GM12891 (cell line): ENCODE data around the gene TGFBR3.

ENCODE experiments used
- DNase-seq: peaks from one replicate; pipeline ENCODE4 v3.0.0; 2011; ENCODE audit warnings: low spot score; ENCODE audit not compliant: insufficient read length
- FAIRE-seq: peaks from 2 replicates; lab custom pipeline; 2011; peaks lifted over from hg19 to GRCh38; lab: Jason Lieb, UNC
- PAX5 ChIP-seq: IDR thresholded peaks from 2 replicates; pipeline ENCODE4 v1.6.1; 2011; ENCODE audit warnings: low read length, moderate library complexity, mild to moderate bottlenecking; ENCODE audit not compliant: insufficient read depth, severe bottlenecking
- POLR2A ChIP-seq: IDR thresholded peaks from 2 replicates; pipeline ENCODE4 v1.6.1; 2011; ENCODE audit warnings: low read depth, low read length, control low read depth
- POLR2AphosphoS5 ChIP-seq: IDR thresholded peaks from 2 replicates; pipeline ENCODE4 v1.6.1; 2011; ENCODE audit warnings: low read depth, low read length, control low read depth
- POU2F2 ChIP-seq: IDR thresholded peaks from 2 replicates; pipeline ENCODE4 v1.6.1; 2011; ENCODE audit warnings: low read depth, mild to moderate bottlenecking, control low read depth, low read length, moderate library complexity
- SPI1 ChIP-seq: IDR thresholded peaks from 2 replicates; pipeline ENCODE4 v1.6.1; 2011; ENCODE audit warnings: low read depth, low read length, control low read depth
- TAF1 ChIP-seq: IDR thresholded peaks from 2 replicates; pipeline ENCODE4 v1.6.1; 2011; ENCODE audit warnings: low read depth, low read length, control low read depth

The TGFBR3 gene

DNA sequence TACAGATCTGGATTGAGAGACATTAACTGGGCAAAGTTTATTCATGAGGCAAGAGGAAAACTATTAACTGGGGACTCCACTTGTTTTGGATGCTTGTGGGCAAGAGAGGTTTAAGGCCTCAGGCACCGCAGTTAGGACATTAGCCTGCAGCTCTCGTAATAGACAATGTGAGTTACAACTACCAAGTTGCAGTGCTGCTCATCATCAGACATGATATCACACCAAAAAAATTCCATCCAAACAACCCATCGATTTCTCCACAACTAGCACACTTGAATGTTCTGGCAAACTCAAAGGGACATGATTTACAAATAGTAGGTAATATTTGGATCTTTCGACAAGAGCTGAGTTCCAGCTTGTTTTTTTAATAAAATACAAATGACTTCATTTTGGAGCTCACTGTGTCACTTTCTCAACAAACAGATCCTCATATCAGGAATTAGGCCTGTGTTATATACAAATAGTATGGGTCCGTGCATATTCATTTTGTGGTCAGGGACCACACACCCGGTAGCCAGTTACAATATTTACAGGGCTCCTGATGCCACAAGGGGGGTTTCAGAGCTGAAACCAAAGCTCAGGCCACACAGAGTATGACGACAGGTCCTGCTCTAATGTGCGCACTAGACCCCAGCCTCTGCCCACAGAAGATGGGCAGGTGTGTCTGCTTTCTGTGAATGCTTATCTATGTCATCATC lies 128.0 kb downstream of the TGFBR3 start:
- DNase-seq (no peak), FAIRE-seq (no peak)
- TF ChIP-seq SPI1 = no peak
- TF ChIP-seq POLR2AphosphoS5 = no peak
- TF ChIP-seq PAX5 = no peak
- TF ChIP-seq TAF1 = no peak
- TF ChIP-seq POLR2A = no peak
- TF ChIP-seq POU2F2 = no peak

DNA sequence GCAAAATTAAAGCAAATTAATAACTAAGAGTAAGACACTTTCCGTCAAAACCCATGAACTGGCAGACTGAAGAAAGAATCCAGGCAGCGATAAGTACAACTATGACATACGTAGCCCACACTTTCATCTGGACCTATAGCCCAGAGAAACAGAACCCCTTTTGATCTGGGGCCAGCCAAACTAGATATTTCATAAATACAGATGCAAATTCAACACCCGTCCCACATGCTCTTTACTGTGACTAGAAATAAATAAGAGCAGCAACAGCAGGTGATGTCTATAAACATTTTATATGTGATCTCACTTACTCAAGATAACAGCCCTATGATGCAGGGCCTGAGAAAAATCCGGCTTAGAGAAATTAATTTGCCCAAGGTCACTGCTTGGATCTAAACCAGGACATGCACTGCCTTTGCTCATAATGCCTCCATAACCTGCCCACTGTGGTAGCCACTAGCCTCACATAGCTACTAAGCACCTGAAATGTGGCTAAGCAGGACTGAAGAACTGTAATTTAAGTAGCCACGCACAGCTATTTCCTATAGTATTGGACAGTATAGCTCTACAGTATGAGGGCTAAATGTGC lies 130.2 kb downstream of the TGFBR3 start:
- TF ChIP-seq TAF1 (no peak), PAX5 (no peak), POLR2A (no peak), SPI1 (no peak), POLR2AphosphoS5 (no peak), POU2F2 (no peak)
- DNase-seq = no peak
- no peak for FAIRE-seq

DNA sequence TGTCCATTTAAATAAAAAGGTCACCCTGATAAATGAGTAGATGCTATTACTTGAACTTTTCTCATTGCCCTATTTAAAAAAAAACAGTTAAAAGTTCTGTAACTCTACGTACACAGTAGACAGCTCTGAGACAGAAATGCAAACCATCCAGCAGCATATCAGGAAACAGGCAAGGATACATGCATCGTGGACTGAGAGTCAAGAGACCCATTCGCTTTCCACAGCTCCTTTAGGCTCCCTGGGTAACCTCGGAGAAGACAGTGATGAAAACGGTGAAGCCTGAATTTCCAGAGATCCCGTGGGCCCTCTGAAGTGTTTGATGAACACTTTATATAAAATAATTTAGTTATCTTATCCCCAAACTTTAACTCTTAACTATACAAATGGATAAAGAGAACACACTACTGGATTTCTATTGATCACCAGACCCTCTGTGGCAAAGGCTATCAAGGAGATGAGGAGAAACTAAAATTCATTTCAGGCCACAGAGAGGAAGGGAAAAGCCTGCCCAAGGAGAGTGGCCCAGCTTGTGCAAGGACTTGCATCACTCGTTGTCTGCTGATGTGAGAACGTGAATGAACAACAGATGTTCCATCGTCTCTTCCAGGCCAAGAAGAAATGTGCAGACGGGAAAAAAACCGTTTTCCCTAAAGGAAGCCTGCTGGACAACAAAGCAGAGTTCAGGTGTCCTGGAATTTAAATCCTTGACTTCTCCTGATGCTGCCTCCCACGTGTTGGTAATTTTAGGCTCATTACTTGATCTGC lies 131.0 kb downstream of the TGFBR3 start:
- TF ChIP-seq TAF1 (no peak), SPI1 (no peak), POLR2AphosphoS5 (no peak), POU2F2 (no peak), PAX5 (no peak), POLR2A (no peak)
- FAIRE-seq (no peak), DNase-seq (no peak)

DNA sequence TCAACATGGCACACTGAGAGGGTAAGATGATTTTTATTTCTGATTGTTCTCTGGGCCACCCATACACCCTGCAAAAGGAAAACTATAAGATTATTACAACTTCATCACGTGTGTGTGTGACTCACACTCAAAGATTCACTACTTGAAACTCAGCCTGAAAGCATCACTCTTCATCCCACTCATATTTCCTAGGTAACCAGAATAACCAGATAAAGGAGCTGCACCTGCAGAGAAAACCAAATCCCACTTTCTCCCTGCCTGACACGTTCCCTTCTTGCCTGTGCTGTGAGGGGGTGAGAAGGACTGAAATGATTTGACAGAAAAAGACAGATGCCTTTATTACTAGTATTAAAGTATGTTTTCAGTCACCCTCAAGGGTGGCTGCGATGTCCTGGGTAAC lies 131.6 kb downstream of the TGFBR3 start:
- FAIRE-seq (no peak), DNase-seq (no peak)
- TF ChIP-seq PAX5 (no peak), SPI1 (no peak), POU2F2 (0 out of 2 replicates have a peak, but pooled peaks have one; percentile 24)

DNA sequence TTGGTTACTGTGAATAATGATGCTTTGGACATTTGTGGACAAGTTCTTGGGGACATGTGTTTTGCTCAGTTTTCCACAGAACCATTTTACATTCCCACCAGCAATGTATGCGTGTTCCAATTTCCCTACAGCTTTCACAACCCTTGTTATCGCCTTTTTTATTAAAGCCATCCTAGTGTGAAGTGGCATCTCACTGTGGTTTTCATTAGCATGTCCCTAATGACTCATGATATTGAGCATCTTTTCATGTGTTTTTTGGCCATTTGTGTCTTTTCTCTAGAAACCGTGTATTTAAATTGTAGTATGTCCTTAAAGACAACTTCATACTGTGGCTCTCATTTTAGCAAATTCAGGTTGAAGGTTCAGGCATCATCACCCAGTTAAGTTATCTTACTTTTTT lies 132.1 kb downstream of the TGFBR3 start:
- no peak for DNase-seq
- no peak for FAIRE-seq
- no peak for TF ChIP-seq PAX5
- TF ChIP-seq POU2F2 = no peak
- TF ChIP-seq POLR2AphosphoS5 = no peak
- no peak for TF ChIP-seq POLR2A
- no peak for TF ChIP-seq SPI1
- no peak for TF ChIP-seq TAF1

DNA sequence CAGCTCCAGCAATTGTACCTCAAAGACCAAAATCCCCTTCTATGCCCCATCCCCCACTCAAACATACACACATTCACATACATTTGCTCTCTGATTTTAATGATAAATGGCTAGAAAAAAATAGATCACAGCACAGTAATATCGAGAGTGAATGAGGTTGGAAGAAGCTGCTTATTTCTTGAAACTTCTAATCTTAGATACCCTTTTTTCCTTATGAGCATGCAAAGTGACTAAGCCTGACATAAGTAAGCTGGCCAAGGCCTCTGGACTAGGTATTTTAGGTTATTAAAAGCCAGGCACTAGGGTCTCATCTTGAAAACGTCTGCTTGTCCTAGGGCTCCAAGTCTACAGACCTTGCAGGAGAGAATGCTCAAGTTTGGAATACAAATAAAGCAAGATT lies 133.6 kb downstream of the TGFBR3 start:
- FAIRE-seq (peak; percentile 26), DNase-seq (no peak)
- TF ChIP-seq PAX5 (no peak), SPI1 (no peak), POU2F2 (peak; percentile 49; the same call in 1 of the 2 replicates), POLR2A (no peak), TAF1 (no peak)

DNA sequence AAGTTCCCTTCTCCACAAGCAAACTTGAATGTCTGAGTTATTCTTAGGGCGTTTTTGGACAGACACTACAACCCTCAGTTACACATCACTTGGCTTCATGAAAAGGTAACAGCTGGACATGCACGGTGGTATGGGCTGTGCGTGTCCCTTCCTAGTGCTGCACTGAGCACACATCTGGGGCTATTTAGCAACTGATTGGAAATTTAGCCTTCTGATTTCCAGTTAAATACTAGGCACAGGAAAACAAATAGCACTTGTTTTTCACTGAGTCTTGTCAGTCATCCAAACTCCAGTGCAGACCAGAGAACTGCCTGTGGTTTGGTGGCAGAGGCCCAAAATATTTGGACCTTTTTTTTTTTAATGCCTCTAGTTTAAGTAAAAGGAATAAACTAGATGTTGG lies 134.7 kb downstream of the TGFBR3 start:
- no peak for TF ChIP-seq TAF1
- no peak for TF ChIP-seq POU2F2
- TF ChIP-seq PAX5 = no peak
- TF ChIP-seq SPI1 = no peak
- no peak for TF ChIP-seq POLR2AphosphoS5
- no peak for TF ChIP-seq POLR2A
- FAIRE-seq (no peak), DNase-seq (no peak)

DNA sequence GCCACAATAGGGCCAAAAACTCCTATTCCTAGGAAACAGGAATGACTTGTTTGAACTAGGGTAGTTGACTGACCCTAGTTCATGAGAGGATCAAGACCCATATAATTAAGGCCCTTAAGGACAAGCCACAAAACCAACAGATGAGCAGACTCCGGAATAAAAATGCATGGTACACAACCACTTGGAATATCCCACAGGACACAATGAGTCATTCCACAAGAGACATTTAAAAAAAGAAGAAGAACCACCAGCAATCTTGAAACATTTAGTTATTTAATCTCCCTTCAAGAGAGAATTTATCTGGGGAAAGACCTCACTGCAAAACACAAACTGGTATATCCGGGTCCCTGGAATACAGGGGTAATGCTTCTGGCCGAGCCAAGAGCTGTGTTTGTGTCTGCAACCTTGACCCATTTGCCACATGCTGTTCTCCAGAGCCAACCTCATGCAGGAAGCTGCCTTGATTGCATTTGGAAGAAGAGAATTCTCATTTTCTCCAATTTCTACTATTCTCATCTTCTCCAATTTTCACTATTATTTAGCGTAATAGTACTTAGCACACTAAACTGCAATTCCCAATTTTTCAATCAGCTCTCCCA lies 135.5 kb downstream of the TGFBR3 start:
- no peak for DNase-seq
- FAIRE-seq = no peak
- TF ChIP-seq SPI1 (no peak), POLR2AphosphoS5 (no peak), POLR2A (no peak), POU2F2 (no peak), TAF1 (no peak), PAX5 (no peak)

DNA sequence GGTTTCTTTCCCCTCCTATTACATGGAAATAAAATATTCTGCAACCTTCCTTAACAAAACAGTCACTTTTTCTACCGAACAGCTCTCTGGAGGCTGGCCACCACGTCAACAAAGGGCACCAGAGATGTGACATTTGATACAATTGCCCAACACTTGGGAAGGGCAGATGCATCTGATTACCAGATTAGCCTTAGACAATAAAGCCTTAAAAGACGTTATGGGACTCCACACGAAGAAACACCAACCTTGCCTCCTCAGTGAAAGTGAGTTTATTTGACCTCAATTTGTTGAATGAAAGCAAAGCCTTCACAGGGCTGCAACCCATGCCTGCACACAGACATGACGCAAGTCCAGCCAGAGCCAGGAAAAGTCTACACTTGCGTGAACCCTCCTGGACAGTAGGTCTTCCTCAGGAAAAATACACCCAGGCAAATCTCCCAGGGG lies 136.1 kb downstream of the TGFBR3 start:
- TF ChIP-seq POLR2AphosphoS5 (no peak), TAF1 (no peak), POU2F2 (no peak), SPI1 (no peak), POLR2A (no peak)
- DNase-seq = no peak
- FAIRE-seq = no peak

DNA sequence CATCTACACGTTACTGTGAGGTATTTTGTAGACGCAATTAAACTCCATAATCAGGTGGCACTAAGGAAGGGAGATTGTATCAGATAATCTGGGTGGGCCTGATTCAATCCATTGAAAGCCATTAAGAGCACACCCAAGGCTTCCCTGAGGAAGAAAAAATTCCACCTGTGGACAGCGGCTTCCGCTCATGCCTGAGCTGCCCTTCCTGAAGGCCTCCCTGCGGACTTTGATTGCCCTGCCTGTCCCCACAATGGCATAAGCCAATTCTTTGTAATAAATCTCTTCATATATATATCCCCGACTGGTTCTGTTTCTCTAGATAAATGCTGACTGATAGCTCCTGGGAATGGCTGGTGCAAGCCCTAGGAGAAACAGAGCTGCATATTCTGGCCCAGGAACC lies 138.3 kb downstream of the TGFBR3 start:
- no peak for FAIRE-seq
- no peak for DNase-seq
- TF ChIP-seq POLR2A = no peak
- TF ChIP-seq POU2F2 = no peak
- no peak for TF ChIP-seq SPI1
- no peak for TF ChIP-seq POLR2AphosphoS5
- TF ChIP-seq PAX5 = no peak
- TF ChIP-seq TAF1 = no peak
